ENCODE measurements around the gene HEXB. TPM values are rescaled to one million over a fixed set of nuclear protein-coding genes. Genes with fewer than 3 reads are reported as not detected.

HEXB gene
- total and polyA plus RNA-seq, 2 of the 13 experiments (the other 11 are each of a cell fraction or from before 2014, with no cell fraction given): 100 to 104 TPM

DNA sequence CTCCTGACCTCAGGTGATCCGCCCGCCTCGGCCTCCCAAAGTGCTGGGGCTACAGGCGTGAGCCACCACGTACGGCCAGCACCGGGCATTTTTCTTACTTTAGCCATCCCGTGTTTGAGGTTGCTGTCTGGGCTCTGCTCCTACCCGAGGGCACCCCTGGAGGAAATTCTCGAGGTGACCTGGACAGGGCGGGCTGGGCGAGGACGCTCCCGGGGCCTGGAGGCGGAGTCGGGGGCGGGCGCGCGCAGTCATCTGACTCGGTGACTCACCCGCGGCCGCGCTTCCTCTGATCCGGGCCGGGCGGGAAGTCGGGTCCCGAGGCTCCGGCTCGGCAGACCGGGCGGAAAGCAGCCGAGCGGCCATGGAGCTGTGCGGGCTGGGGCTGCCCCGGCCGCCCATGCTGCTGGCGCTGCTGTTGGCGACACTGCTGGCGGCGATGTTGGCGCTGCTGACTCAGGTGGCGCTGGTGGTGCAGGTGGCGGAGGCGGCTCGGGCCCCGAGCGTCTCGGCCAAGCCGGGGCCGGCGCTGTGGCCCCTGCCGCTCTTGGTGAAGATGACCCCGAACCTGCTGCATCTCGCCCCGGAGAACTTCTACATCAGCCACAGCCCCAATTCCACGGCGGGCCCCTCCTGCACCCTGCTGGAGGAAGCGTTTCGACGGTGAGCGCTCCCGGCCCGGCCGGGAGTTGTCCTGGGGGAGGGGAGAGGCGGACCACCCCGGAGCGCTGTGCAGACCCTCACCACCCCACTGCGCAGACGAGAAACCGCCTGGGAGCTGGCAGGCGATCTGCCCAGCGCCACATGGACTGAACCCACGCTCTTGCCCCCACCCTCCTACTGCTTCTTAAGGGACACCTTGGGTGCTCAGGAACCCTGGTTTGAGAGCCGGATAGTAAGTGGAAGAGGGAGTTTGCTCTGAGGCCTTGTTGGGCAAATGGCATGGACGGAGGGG, at the start of gene HEXB (continued):
- TF ChIP-seq CREBL2 (CRISPR knock-in tag; IDR thresholded peaks at IDR 0.05; ENCODE audit: borderline replicate concordance) (peak; percentile 67; the same call in 1 of the 2 replicates), ZNF317 (CRISPR knock-in tag; IDR thresholded peaks at IDR 0.05) (no peak), ZNF337 (CRISPR knock-in tag; IDR thresholded peaks at IDR 0.05; ENCODE audit: borderline replicate concordance, low read depth) (no peak), PRDM4 (CRISPR knock-in tag; IDR thresholded peaks at IDR 0.05; ENCODE audit: borderline replicate concordance) (no peak), MTF2 (CRISPR knock-in tag; IDR thresholded peaks at IDR 0.05; ENCODE audit: borderline replicate concordance) (no peak), ZNF20 (CRISPR knock-in tag; IDR thresholded peaks at IDR 0.05) (no peak), CAMTA2 (CRISPR knock-in tag; IDR thresholded peaks at IDR 0.05; ENCODE audit: borderline replicate concordance) (no peak), ZNF616 (CRISPR knock-in tag; IDR thresholded peaks at IDR 0.05; ENCODE audit: low read depth) (no peak), ZNF790 (CRISPR knock-in tag; IDR thresholded peaks at IDR 0.05; ENCODE audit: borderline replicate concordance) (no peak), ZNF589 (CRISPR knock-in tag; conservative IDR thresholded peaks at IDR 0.05) (0 out of 2 replicates have a peak, but pooled peaks have one; percentile 39), SMAD1 (CRISPR knock-in tag; IDR thresholded peaks at IDR 0.05; ENCODE audit: borderline replicate concordance, low read depth) (peak; percentile 17; the same call in 1 of the 2 replicates), DPF2 (CRISPR knock-in tag; IDR thresholded peaks at IDR 0.05; ENCODE audit: borderline replicate concordance, low read depth) (no peak), CCAR2 (optimal IDR thresholded peaks at IDR 0.05; ENCODE audit: low read depth, low read length) (no peak), ZNF558 (CRISPR knock-in tag; IDR thresholded peaks at IDR 0.05; ENCODE audit: borderline replicate concordance) (no peak; the same call in 1 of the 2 replicates), ZNF703 (CRISPR knock-in tag; IDR thresholded peaks at IDR 0.05; ENCODE audit: borderline replicate concordance) (peak; percentile 53; the same call in 1 of the 2 replicates), ZNF878 (CRISPR knock-in tag; IDR thresholded peaks at IDR 0.05) (no peak; the same call in 1 of the 2 replicates)
- TF ChIP-seq, protein P1, sequence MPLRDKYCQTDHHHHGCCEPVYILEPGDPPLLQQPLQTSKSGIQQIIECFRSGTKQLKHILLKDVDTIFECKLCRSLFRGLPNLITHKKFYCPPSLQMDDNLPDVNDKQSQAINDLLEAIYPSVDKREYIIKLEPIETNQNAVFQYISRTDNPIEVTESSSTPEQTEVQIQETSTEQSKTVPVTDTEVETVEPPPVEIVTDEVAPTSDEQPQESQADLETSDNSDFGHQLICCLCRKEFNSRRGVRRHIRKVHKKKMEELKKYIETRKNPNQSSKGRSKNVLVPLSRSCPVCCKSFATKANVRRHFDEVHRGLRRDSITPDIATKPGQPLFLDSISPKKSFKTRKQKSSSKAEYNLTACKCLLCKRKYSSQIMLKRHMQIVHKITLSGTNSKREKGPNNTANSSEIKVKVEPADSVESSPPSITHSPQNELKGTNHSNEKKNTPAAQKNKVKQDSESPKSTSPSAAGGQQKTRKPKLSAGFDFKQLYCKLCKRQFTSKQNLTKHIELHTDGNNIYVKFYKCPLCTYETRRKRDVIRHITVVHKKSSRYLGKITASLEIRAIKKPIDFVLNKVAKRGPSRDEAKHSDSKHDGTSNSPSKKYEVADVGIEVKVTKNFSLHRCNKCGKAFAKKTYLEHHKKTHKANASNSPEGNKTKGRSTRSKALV (CRISPR knock-in tag; IDR thresholded peaks at IDR 0.05): peak; percentile 85
- TF ChIP-seq, protein P2, sequence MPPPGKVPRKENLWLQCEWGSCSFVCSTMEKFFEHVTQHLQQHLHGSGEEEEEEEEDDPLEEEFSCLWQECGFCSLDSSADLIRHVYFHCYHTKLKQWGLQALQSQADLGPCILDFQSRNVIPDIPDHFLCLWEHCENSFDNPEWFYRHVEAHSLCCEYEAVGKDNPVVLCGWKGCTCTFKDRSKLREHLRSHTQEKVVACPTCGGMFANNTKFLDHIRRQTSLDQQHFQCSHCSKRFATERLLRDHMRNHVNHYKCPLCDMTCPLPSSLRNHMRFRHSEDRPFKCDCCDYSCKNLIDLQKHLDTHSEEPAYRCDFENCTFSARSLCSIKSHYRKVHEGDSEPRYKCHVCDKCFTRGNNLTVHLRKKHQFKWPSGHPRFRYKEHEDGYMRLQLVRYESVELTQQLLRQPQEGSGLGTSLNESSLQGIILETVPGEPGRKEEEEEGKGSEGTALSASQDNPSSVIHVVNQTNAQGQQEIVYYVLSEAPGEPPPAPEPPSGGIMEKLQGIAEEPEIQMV (CRISPR knock-in tag; IDR thresholded peaks at IDR 0.05; ENCODE audit: low read depth): no peak
- TF ChIP-seq, protein P3, sequence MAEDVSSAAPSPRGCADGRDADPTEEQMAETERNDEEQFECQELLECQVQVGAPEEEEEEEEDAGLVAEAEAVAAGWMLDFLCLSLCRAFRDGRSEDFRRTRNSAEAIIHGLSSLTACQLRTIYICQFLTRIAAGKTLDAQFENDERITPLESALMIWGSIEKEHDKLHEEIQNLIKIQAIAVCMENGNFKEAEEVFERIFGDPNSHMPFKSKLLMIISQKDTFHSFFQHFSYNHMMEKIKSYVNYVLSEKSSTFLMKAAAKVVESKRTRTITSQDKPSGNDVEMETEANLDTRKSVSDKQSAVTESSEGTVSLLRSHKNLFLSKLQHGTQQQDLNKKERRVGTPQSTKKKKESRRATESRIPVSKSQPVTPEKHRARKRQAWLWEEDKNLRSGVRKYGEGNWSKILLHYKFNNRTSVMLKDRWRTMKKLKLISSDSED (CRISPR knock-in tag; IDR thresholded peaks at IDR 0.05): no peak

Data from HepG2 (cell line).